ENCODE data around the gene ABTB2. TPM values are rescaled to one million over a fixed set of nuclear protein-coding genes. Genes with fewer than 3 reads are reported as not detected.

Gene ABTB2
- polyA plus RNA-seq, 1 donor (not counting 4 experiments of a cell fraction or from before 2014, with no cell fraction given) = 1.0 TPM

GRCh38 chr11:34404280-34404679, 46.5 kb upstream of the ABTB2 start:
- FAIRE-seq (no peak), DNase-seq (ENCODE audit: low read depth, low spot score) (no peak)
- Histone ChIP-seq H3K79me2 (ENCODE audit: control insufficient read depth, insufficient read depth, low read length) (no peaks in the 10 kb centered on the region), H3K9ac (ENCODE audit: control insufficient read depth, extremely low read depth, insufficient read depth, low read length) (no peak overlapping the region), H3K27ac (ENCODE audit: control insufficient read depth, insufficient read depth, low read length) (no peak overlapping the region), H3K4me1 (ENCODE audit: control insufficient read depth, extremely low read depth, insufficient read depth, low read length) (peaks cover 16% of the 10 kb centered on the region), H3K27me3 (ENCODE audit: control insufficient read depth, extremely low read depth, insufficient read depth, low read length) (no peaks in the 10 kb centered on the region), H3K36me3 (ENCODE audit: control insufficient read depth in 2 of 2, extremely low read depth in 1 of 2, insufficient read depth in 2 of 2, low read length in 2 of 2) (no peaks in the 10 kb centered on the region), H3K9me3 (ENCODE audit: control insufficient read depth, low read depth, low read length) (no peaks in the 10 kb centered on the region), H3K4me2 (ENCODE audit: control insufficient read depth, extremely low read depth, insufficient read depth, low read depth, low read length) (no peak overlapping the region), H4K20me1 (ENCODE audit: control insufficient read depth, extremely low read depth, insufficient read depth, low read length) (no peaks in the 10 kb centered on the region), H2AFZ (ENCODE audit: control insufficient read depth, low read length) (no peak overlapping the region), H3K4me3 (ENCODE audit: control insufficient read depth in 2 of 3, extremely low read depth in 1 of 3, insufficient read depth in 2 of 3, low read depth in 1 of 3, low read length in 3 of 3) (no peak overlapping the region), H3K9me1 (ENCODE audit: control insufficient read depth, extremely low read depth, insufficient read depth, low read length) (no peaks in the 10 kb centered on the region)
- dilution Hi-C loops (cut with MboI; ENCODE audit: extremely low pct_ligation_motif_present, low sequenced_read_pairs) = no loop called here
- TF ChIP-seq CTCF (optimal IDR thresholded peaks at IDR 0.05 in 1 of 3, IDR thresholded peaks at IDR 0.05 in 1 of 3, conservative IDR thresholded peaks at IDR 0.05 in 1 of 3; ENCODE audit: extremely low read depth in 1 of 3, insufficient read depth in 2 of 3, low read length in 3 of 3) (no peak), EZH2 (IDR thresholded peaks at IDR 0.05; ENCODE audit: low read length) (no peak)

DNA sequence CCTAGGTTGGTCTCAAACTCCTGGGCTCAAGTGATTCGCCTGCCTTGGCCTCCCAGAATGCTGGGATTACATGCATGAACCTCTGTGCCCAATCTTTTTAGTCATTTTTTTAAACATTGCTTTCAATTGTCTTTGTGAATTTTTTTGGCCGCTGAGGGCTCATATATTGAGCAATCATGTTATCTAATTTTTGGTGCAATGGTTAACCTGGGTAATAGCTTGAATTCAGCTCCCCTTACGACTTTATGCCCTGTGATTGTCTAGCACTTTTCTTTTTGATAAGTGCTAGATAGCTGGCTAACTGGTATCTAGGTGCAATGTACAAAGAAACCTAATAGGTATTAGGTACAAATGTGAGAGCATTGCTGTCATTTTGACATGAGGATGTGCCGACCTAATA, 45.6 kb upstream of the ABTB2 start:
- H3K36me3 ChIP-seq (ENCODE audit: control insufficient read depth in 2 of 2, extremely low read depth in 1 of 2, insufficient read depth in 2 of 2, low read length in 2 of 2) = no peaks in the 10 kb centered on the region
- H3K27ac ChIP-seq (ENCODE audit: control insufficient read depth, insufficient read depth, low read length) = no peak overlapping the region
- no peak overlapping the region for H2AFZ ChIP-seq (ENCODE audit: control insufficient read depth, low read length)
- H3K9me3 ChIP-seq (ENCODE audit: control insufficient read depth, low read depth, low read length) = no peaks in the 10 kb centered on the region
- no peaks in the 10 kb centered on the region for H4K20me1 ChIP-seq (ENCODE audit: control insufficient read depth, extremely low read depth, insufficient read depth, low read length)
- H3K9me1 ChIP-seq (ENCODE audit: control insufficient read depth, extremely low read depth, insufficient read depth, low read length) = no peaks in the 10 kb centered on the region
- H3K79me2 ChIP-seq (ENCODE audit: control insufficient read depth, insufficient read depth, low read length) = no peaks in the 10 kb centered on the region
- no peak overlapping the region for H3K4me2 ChIP-seq (ENCODE audit: control insufficient read depth, extremely low read depth, insufficient read depth, low read depth, low read length)
- peaks cover 16% of the 10 kb centered on the region for H3K4me1 ChIP-seq (ENCODE audit: control insufficient read depth, extremely low read depth, insufficient read depth, low read length)
- no peak for DNase-seq (ENCODE audit: low read depth, low spot score)
- no peak overlapping the region for H3K4me3 ChIP-seq (ENCODE audit: control insufficient read depth in 2 of 3, extremely low read depth in 1 of 3, insufficient read depth in 2 of 3, low read depth in 1 of 3, low read length in 3 of 3)
- H3K9ac ChIP-seq (ENCODE audit: control insufficient read depth, extremely low read depth, insufficient read depth, low read length) = no peak overlapping the region
- FAIRE-seq = no peak
- TF ChIP-seq CTCF (optimal IDR thresholded peaks at IDR 0.05 in 1 of 3, IDR thresholded peaks at IDR 0.05 in 1 of 3, conservative IDR thresholded peaks at IDR 0.05 in 1 of 3; ENCODE audit: extremely low read depth in 1 of 3, insufficient read depth in 2 of 3, low read length in 3 of 3) (no peak), EZH2 (IDR thresholded peaks at IDR 0.05; ENCODE audit: low read length) (no peak)
- dilution Hi-C loops (cut with MboI; ENCODE audit: extremely low pct_ligation_motif_present, low sequenced_read_pairs) = no loop called here
- no peaks in the 10 kb centered on the region for H3K27me3 ChIP-seq (ENCODE audit: control insufficient read depth, extremely low read depth, insufficient read depth, low read length)

Measured in keratinocyte (primary cell).